Right lobe of liver (tissue), 6 donors: ENCODE data around the gene MYPOP. TPM values are rescaled to one million over a fixed set of nuclear protein-coding genes. Genes with fewer than 3 reads are reported as not detected.

Experiments used
- ATAC-seq, 4 donors: fragments of 200-7000 bp; cut with Tn5 transposase; one replicate each; pipeline ENCODE4 v1.9.1; 2020; ENCODE audit warnings: mild to moderate bottlenecking in 4 of 4, moderate library complexity in 4 of 4
- DNase-seq, 3 donors: peaks; one replicate each; pipeline ENCODE4 v3.0.0-alpha.2; 2020
- H3K27ac ChIP-seq, 3 donors: fragments of 200-600 bp; one replicate each; pipeline ENCODE4 v1.8.0; 2022
- H3K27me3 ChIP-seq, 2 donors: fragments of 200-600 bp; one replicate each; pipeline ENCODE4 v1.8.0; 2022
- H3K36me3 ChIP-seq, 4 donors: fragments of 200-600 bp; sonication (generic) in 1 of 4; one replicate each; pipeline versions ENCODE4 v1.5.1 to v1.8.0; 2017 to 2022; ENCODE audit warnings: control low read depth in 1 of 4
- H3K4me1 ChIP-seq, 4 donors: fragments of 200-600 bp; sonication (generic) in 1 of 4; one replicate each; pipeline versions ENCODE4 v1.5.1 to v1.8.0; 2017 to 2022; ENCODE audit warnings: control low read depth in 1 of 4
- H3K4me3 ChIP-seq, 3 donors: fragments of 200-600 bp; one replicate each; pipeline ENCODE4 v1.8.0; 2022
- H3K9me3 ChIP-seq, 4 donors: fragments of 200-600 bp; sonication (generic) in 1 of 4; one replicate each; pipeline versions ENCODE4 v1.5.1 to v1.8.0; 2017 to 2022; ENCODE audit warnings: control low read depth in 1 of 4
- CTCF ChIP-seq, 4 donors: fragments of 200-600 bp in 3 of 4; fragments of 450-650 bp in 1 of 4; IDR thresholded peaks; one replicate each; pipeline versions ENCODE4 v1.5.1 to v1.8.0; 2016 to 2022; ENCODE audit warnings: antibody characterized with exemption in 4 of 4, mild to moderate bottlenecking in 2 of 4
- POLR2A ChIP-seq: fragments of 450-650 bp; IDR thresholded peaks from one replicate; pipeline ENCODE4 v1.6.1; 2017; ENCODE audit warnings: antibody characterized with exemption, mild to moderate bottlenecking
- WGBS: methylation state at CpG from one replicate; pipeline ENCODE4 v1.1.6; 2018; ENCODE audit warnings: low coverage, low lambda C conversion rate; ENCODE audit not compliant: insufficient coverage; ENCODE audit errors: missing lambda C conversion rate; 5-methylcytosine and 5-hydroxymethylcytosine counted together
- intact Hi-C, 2 donors: fragments of 100-400 bp; cut with DNase I; formaldehyde crosslinking; loops; one replicate each; pipeline versions ENCODE4 v1.11.2 to v1.14.1; 2022
- total RNA-seq, 6 experiments: library from RNA; depleted of rRNA in 2 of 6; stranded (reverse); fragments of >200 nt in 2 of 6; fragmentation: NEBNext Ultra II Directional in 3 of 6; extraction: Animal tissue kit (Norgen Biotek cat#: 25700) in 3 of 6; gene quantifications; one replicate each; pipeline versions ENCODE4 v1.1.0 to v1.2.4, GENCODE V29; 2016 to 2023
- donor health status: DM: no; HTN: yes; CAD: no.
- donor health status: DM: no; HTN: no; CAD: no.
- donor health status: DM: no; HTN: no; CAD: no.
- donor health status: DM: no; HTN: yes; CAD: no.
- donor health status: DM: no; HTN: yes; CAD: no.

MYPOP gene
- total RNA-seq, 6 experiments from 2014 or later = 2.5 to 5.2 (median 3.9) TPM

- H3K9me3 ChIP-seq = no peaks in the 10 kb centered on the region
- TF ChIP-seq CTCF (IDR thresholded peaks at IDR 0.05) = no peak
- TF ChIP-seq POLR2A = no peak
- WGBS = 8% methylated on average over 4 of the region's 4 CpGs
- no peaks in the 10 kb centered on the region for H3K27me3 ChIP-seq
- no peaks in the 10 kb centered on the region for H3K36me3 ChIP-seq
- H3K4me3 ChIP-seq = no peak overlapping the region
- intact Hi-C loops = no loop called here
- DNase-seq (no peak), ATAC-seq (no peak)
- no peak overlapping the region for H3K27ac ChIP-seq
- H3K4me1 ChIP-seq = no peaks in the 10 kb centered on the region
These were observed 15.1 kb upstream of the MYPOP start for GRCh38 chr19:45917421-45918091.

GRCh38 chr19:45913874-45914830 is 11.7 kb upstream of the MYPOP start, which contains the start of gene NANOS2:
TSS of gene NANOS2 (minus strand) at chr19:45914778. CDS start at chr19:45914693, 85 bp downstream.
- intact Hi-C loops = no loop called here
- WGBS = 70% methylated on average over 16 of the region's 44 CpGs
- peak in 1 of 4 donors; percentile 45 for ATAC-seq
- H3K9me3 ChIP-seq = no peaks in the 10 kb centered on the region
- no peaks in the 10 kb centered on the region for H3K4me1 ChIP-seq
- H3K36me3 ChIP-seq = no peaks in the 10 kb centered on the region
- no peak within 1 kb of the TSS for H3K27ac ChIP-seq
- no peaks in the 10 kb centered on the region for H3K27me3 ChIP-seq
- no peak for DNase-seq
- H3K4me3 ChIP-seq = no peak within 1 kb of the TSS
- TF ChIP-seq POLR2A = no peak
- TF ChIP-seq CTCF (IDR thresholded peaks at IDR 0.05) = no peak

GRCh38 chr19:45911291-45911690 is 8.9 kb upstream of the MYPOP start:
- TF ChIP-seq POLR2A = no peak
- no peak for TF ChIP-seq CTCF (IDR thresholded peaks at IDR 0.05)
- no peaks in the 10 kb centered on the region for H3K36me3 ChIP-seq
- intact Hi-C loops = no loop called here
- H3K27ac ChIP-seq = no peak overlapping the region
- H3K27me3 ChIP-seq = no peaks in the 10 kb centered on the region
- no peak overlapping the region for H3K4me3 ChIP-seq
- ATAC-seq (no peak), DNase-seq (no peak)
- WGBS = 40% methylated on average over 3 of the region's 8 CpGs
- no peaks in the 10 kb centered on the region for H3K4me1 ChIP-seq
- no peaks in the 10 kb centered on the region for H3K9me3 ChIP-seq

GRCh38 chr19:45908956-45909355 is 6.5 kb upstream of the MYPOP start:
- Histone ChIP-seq H3K27me3 (no peaks in the 10 kb centered on the region), H3K36me3 (no peaks in the 10 kb centered on the region), H3K9me3 (no peaks in the 10 kb centered on the region), H3K4me3 (no peak overlapping the region), H3K27ac (no peak overlapping the region), H3K4me1 (no peaks in the 10 kb centered on the region)
- TF ChIP-seq CTCF (IDR thresholded peaks at IDR 0.05) = no peak
- no peak for TF ChIP-seq POLR2A
- ATAC-seq (no peak), DNase-seq (no peak)
- 72% methylated on average over 5 of the region's 5 CpGs for WGBS
- intact Hi-C loops = no loop called here
